WTC11 (cell line): ENCODE measurements around the gene MAML3. TPM values are rescaled to one million over a fixed set of nuclear protein-coding genes. Genes with fewer than 3 reads are reported as not detected.

ENCODE experiments used
- ATAC-seq: fragments of 200-7000 bp; cut with Tn5 transposase; 2 replicates; pipeline ENCODE4 v1.10.0; 2021; ENCODE audit warnings: mild to moderate bottlenecking, moderate library complexity
- CTCF ChIA-PET: fragments of 300-600 bp; sonication (Branson Sonifier 250); formaldehyde crosslinking; loops from one replicate; lab custom pipeline; 2021; ENCODE audit warnings: antibody characterized with exemption; lab: Charles Lee
- POLR2A ChIA-PET: fragments of 350-600 bp; sonication (Branson Sonifier 250); formaldehyde crosslinking; loops from one replicate; lab custom pipeline; 2021; ENCODE audit warnings: antibody characterized with exemption; lab: Charles Lee
- DNase-seq: peaks from one replicate; pipeline ENCODE4 v3.0.0; 2021; ENCODE audit warnings: low spot score
- H3K27ac Mint-ChIP-seq: 2 replicates; pipeline ENCODE4 v1.8.0; 2021; ENCODE audit warnings: mixed read lengths
- H3K27me3 Mint-ChIP-seq: 2 replicates; pipeline ENCODE4 v1.8.0; 2021; ENCODE audit warnings: low read depth, mild to moderate bottlenecking, moderate library complexity, mixed read lengths
- H3K36me3 Mint-ChIP-seq: 2 replicates; pipeline ENCODE4 v1.8.0; 2021; ENCODE audit warnings: mixed read lengths
- H3K4me1 Mint-ChIP-seq: 2 replicates; pipeline ENCODE4 v1.8.0; 2022; ENCODE audit warnings: mixed read lengths
- H3K4me3 Mint-ChIP-seq: 2 replicates; pipeline ENCODE4 v1.8.0; 2021; ENCODE audit warnings: mild to moderate bottlenecking, moderate library complexity, mixed read lengths
- H3K9me3 Mint-ChIP-seq: 2 replicates; pipeline ENCODE4 v1.8.0; 2021; ENCODE audit warnings: mixed read lengths
- AR ChIP-seq: fragments of 250-450 bp; sonication (Bioruptor Pico); IDR thresholded peaks from 2 replicates; pipeline ENCODE4 v1.9.0; 2021; ENCODE audit warnings: mild to moderate bottlenecking
- CBFB ChIP-seq: sonication (generic); formaldehyde crosslinking; IDR thresholded peaks from 2 replicates; pipeline ENCODE4 v1.8.1; 2022; ENCODE audit warnings: mild to moderate bottlenecking, low read depth, missing genetic modification reagents
- ERG ChIP-seq: fragments of 250-450 bp; sonication (Bioruptor Pico); IDR thresholded peaks from 2 replicates; pipeline ENCODE4 v1.8.0; 2021; ENCODE audit warnings: mild to moderate bottlenecking
- FOXK1 ChIP-seq: sonication (generic); formaldehyde crosslinking; IDR thresholded peaks from 2 replicates; pipeline ENCODE4 v1.8.0; 2022; ENCODE audit warnings: mild to moderate bottlenecking, moderate library complexity, missing genetic modification reagents
- FOXP1 ChIP-seq: sonication (generic); formaldehyde crosslinking; IDR thresholded peaks from 2 replicates; pipeline ENCODE4 v1.8.0; 2022; ENCODE audit warnings: missing genetic modification reagents, mild to moderate bottlenecking, moderate library complexity, borderline replicate concordance
- JAZF1 ChIP-seq: fragments of 250-450 bp; sonication (Bioruptor Pico); IDR thresholded peaks from 2 replicates; pipeline ENCODE4 v1.9.0; 2021; ENCODE audit warnings: moderate library complexity, mild to moderate bottlenecking, inconsistent platforms
- MAX ChIP-seq: sonication (generic); formaldehyde crosslinking; IDR thresholded peaks from 2 replicates; pipeline ENCODE4 v1.8.0; 2022; ENCODE audit warnings: mild to moderate bottlenecking, missing genetic modification reagents
- MYBL2 ChIP-seq: sonication (generic); formaldehyde crosslinking; IDR thresholded peaks from 2 replicates; pipeline ENCODE4 v1.8.1; 2023; ENCODE audit warnings: mild to moderate bottlenecking, moderate library complexity, missing genetic modification reagents
- TEAD1 ChIP-seq: sonication (generic); formaldehyde crosslinking; IDR thresholded peaks from 2 replicates; pipeline ENCODE4 v1.8.0; 2022; ENCODE audit warnings: mild to moderate bottlenecking, missing genetic modification reagents
- TEAD4 ChIP-seq: sonication (generic); formaldehyde crosslinking; IDR thresholded peaks from 2 replicates; pipeline ENCODE4 v1.8.0; 2022; ENCODE audit warnings: mild to moderate bottlenecking, missing genetic modification reagents
- TP53 ChIP-seq: sonication (generic); formaldehyde crosslinking; IDR thresholded peaks from 2 replicates; pipeline ENCODE4 v1.8.1; 2023; ENCODE audit warnings: mild to moderate bottlenecking, missing genetic modification reagents
- ZNF396 ChIP-seq: fragments of 250-450 bp; sonication (Bioruptor Pico); IDR thresholded peaks from 2 replicates; pipeline ENCODE4 v1.8.0; 2021; ENCODE audit warnings: mild to moderate bottlenecking, moderate library complexity, borderline replicate concordance
- total RNA-seq: library from RNA; stranded (reverse); gene quantifications from 3 replicates; pipeline ENCODE4 v1.2.3, GENCODE V29; 2021
- TF ChIP-seq, protein P1 (sequence below): fragments of 250-450 bp; sonication (Bioruptor Pico); IDR thresholded peaks from 2 replicates; pipeline ENCODE4 v1.9.0; 2021; ENCODE audit warnings: mild to moderate bottlenecking
- TF ChIP-seq, protein P2 (sequence below): sonication (generic); formaldehyde crosslinking; IDR thresholded peaks from 2 replicates; pipeline ENCODE4 v1.8.0; 2023; ENCODE audit warnings: missing genetic modification reagents, mild to moderate bottlenecking, borderline replicate concordance
- TF ChIP-seq, protein P3 (sequence below): sonication (generic); formaldehyde crosslinking; IDR thresholded peaks from 2 replicates; pipeline ENCODE4 v1.8.1; 2022; ENCODE audit warnings: mild to moderate bottlenecking, moderate library complexity, missing genetic modification reagents

Gene MAML3
- total RNA-seq, 1 experiment from 2014 or later = 7.4 TPM

GRCh38 chr4:140004549-140004895 is 149.5 kb downstream of the MAML3 start:
- TF ChIP-seq MYBL2 (CRISPR knock-in tag) = no peak
- 0 out of 2 replicates have a peak, but pooled peaks have one; percentile 29 for TF ChIP-seq TEAD1 (CRISPR knock-in tag)
- peak; percentile 58 for TF ChIP-seq MAX
- no peak for TF ChIP-seq TP53 (CRISPR knock-in tag)
- POLR2A ChIA-PET = interaction anchor here (1.0 kb wide), 1 partner anchor 149 kb away, joined by 3 read pairs; the partner anchor contains the start of gene MAML3
- Mint-ChIP-seq H3K27me3 (no peaks in the 10 kb centered on the region; the same call in 1 of the 2 replicates), H3K27ac (peak overlapping the region; percentile 73; the same call in 1 of the 2 replicates), H3K36me3 (no peaks in the 10 kb centered on the region), H3K4me1 (peaks cover 41% of the 10 kb centered on the region), H3K9me3 (no peaks in the 10 kb centered on the region), H3K4me3 (peak overlapping the region; percentile 58)
- CTCF ChIA-PET = interaction anchor here (0.7 to 2.3 kb wide), 13 partner anchors 8 to 448 kb away, joined by 3 to 13 read pairs (median 3); no protein-coding TSS in a partner anchor
- DNase-seq = peak; percentile 55
- peak; percentile 93 for ATAC-seq

GRCh38 chr4:140003876-140004548 is 150.0 kb downstream of the MAML3 start:
- Mint-ChIP-seq H3K9me3 (no peaks in the 10 kb centered on the region), H3K36me3 (no peaks in the 10 kb centered on the region), H3K27me3 (no peaks in the 10 kb centered on the region; the same call in 1 of the 2 replicates), H3K27ac (peak overlapping the region; percentile 21; the same call in 1 of the 2 replicates), H3K4me3 (peak overlapping the region; percentile 58), H3K4me1 (peaks cover 41% of the 10 kb centered on the region)
- no peak for TF ChIP-seq TEAD4 (CRISPR knock-in tag)
- TF ChIP-seq, protein P1, sequence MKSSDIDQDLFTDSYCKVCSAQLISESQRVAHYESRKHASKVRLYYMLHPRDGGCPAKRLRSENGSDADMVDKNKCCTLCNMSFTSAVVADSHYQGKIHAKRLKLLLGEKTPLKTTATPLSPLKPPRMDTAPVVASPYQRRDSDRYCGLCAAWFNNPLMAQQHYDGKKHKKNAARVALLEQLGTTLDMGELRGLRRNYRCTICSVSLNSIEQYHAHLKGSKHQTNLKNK (CRISPR knock-in tag) = no peak
- TF ChIP-seq ERG = no peak
- no peak for TF ChIP-seq ZNF396 (CRISPR knock-in tag)
- TF ChIP-seq, protein P2, sequence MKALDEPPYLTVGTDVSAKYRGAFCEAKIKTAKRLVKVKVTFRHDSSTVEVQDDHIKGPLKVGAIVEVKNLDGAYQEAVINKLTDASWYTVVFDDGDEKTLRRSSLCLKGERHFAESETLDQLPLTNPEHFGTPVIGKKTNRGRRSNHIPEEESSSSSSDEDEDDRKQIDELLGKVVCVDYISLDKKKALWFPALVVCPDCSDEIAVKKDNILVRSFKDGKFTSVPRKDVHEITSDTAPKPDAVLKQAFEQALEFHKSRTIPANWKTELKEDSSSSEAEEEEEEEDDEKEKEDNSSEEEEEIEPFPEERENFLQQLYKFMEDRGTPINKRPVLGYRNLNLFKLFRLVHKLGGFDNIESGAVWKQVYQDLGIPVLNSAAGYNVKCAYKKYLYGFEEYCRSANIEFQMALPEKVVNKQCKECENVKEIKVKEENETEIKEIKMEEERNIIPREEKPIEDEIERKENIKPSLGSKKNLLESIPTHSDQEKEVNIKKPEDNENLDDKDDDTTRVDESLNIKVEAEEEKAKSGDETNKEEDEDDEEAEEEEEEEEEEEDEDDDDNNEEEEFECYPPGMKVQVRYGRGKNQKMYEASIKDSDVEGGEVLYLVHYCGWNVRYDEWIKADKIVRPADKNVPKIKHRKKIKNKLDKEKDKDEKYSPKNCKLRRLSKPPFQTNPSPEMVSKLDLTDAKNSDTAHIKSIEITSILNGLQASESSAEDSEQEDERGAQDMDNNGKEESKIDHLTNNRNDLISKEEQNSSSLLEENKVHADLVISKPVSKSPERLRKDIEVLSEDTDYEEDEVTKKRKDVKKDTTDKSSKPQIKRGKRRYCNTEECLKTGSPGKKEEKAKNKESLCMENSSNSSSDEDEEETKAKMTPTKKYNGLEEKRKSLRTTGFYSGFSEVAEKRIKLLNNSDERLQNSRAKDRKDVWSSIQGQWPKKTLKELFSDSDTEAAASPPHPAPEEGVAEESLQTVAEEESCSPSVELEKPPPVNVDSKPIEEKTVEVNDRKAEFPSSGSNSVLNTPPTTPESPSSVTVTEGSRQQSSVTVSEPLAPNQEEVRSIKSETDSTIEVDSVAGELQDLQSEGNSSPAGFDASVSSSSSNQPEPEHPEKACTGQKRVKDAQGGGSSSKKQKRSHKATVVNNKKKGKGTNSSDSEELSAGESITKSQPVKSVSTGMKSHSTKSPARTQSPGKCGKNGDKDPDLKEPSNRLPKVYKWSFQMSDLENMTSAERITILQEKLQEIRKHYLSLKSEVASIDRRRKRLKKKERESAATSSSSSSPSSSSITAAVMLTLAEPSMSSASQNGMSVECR (CRISPR knock-in tag) = no peak
- no peak for TF ChIP-seq AR (CRISPR knock-in tag)
- TF ChIP-seq CBFB = no peak
- no peak for TF ChIP-seq FOXP1 (CRISPR knock-in tag)
- TF ChIP-seq, protein P3, sequence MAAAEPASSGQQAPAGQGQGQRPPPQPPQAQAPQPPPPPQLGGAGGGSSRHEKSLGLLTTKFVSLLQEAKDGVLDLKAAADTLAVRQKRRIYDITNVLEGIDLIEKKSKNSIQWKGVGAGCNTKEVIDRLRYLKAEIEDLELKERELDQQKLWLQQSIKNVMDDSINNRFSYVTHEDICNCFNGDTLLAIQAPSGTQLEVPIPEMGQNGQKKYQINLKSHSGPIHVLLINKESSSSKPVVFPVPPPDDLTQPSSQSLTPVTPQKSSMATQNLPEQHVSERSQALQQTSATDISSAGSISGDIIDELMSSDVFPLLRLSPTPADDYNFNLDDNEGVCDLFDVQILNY (CRISPR knock-in tag) = no peak
- TF ChIP-seq JAZF1 = no peak
- TF ChIP-seq FOXK1 (CRISPR knock-in tag) = no peak
- POLR2A ChIA-PET = interaction anchor here (1.0 kb wide), 1 partner anchor 150 kb away, joined by 3 read pairs; the partner anchor contains the start of gene MAML3
- DNase-seq (no peak), ATAC-seq (peak; percentile 33; the same call in 1 of the 2 replicates)
- CTCF ChIA-PET = interaction anchor here (0.6 to 2.3 kb wide), 14 partner anchors 8 to 447 kb away, joined by 3 to 13 read pairs (median 3); no protein-coding TSS in a partner anchor
